DMS153 treated with DMSO at 0.1 percent for 48 hours (cell line): ENCODE results near the gene DAW1.
A peak's percentile ranks its signal among the peaks of the same experiment; 100 is the strongest.

Experiments
- DNase-seq: peaks from one replicate; lab custom pipeline; 2025; ENCODE audit not compliant: unreplicated experiment; lab: John Stamatoyannopoulos, UW

The DAW1 gene

GRCh38 chr2:227861011-227861410 is 10.4 kb upstream of the DAW1 start:
- no peak for DNase-seq

GRCh38 chr2:227862227-227862740 is 9.1 kb upstream of the DAW1 start:
- peak; percentile 9 for DNase-seq

- no peak for DNase-seq
Measured at GRCh38 chr2:227862741-227863588, 8.5 kb upstream of the DAW1 start.

GRCh38 chr2:227864161-227864756 is 7.2 kb upstream of the DAW1 start:
- no peak for DNase-seq

GRCh38 chr2:227865291-227865690 is 6.1 kb upstream of the DAW1 start:
- no peak for DNase-seq

- no peak for DNase-seq
Measured at GRCh38 chr2:227867386-227867785, 4.0 kb upstream of the DAW1 start.

GRCh38 chr2:227870710-227871374 is 589 bp upstream of the DAW1 start:
- no peak for DNase-seq

GRCh38 chr2:227872676-227873075 is 1.2 kb downstream of the DAW1 start:
- DNase-seq, result no peak

GRCh38 chr2:227876300-227876801 is 4.9 kb downstream of the DAW1 start:
- DNase-seq, result no peak

- no peak for DNase-seq
Measured at GRCh38 chr2:227877421-227878310, 6.2 kb downstream of the DAW1 start.

- no peak for DNase-seq
Measured at GRCh38 chr2:227880460-227880859, 9.0 kb downstream of the DAW1 start.

- no peak for DNase-seq
Measured at GRCh38 chr2:227881866-227882517, 10.6 kb downstream of the DAW1 start.

- peak; percentile 10 for DNase-seq
Measured at GRCh38 chr2:227884511-227884947, 13.1 kb downstream of the DAW1 start.

GRCh38 chr2:227886149-227886548 is 14.7 kb downstream of the DAW1 start:
- no peak for DNase-seq

GRCh38 chr2:227888289-227888688 is 16.9 kb downstream of the DAW1 start:
- DNase-seq, result no peak

- DNase-seq, result peak; percentile 62
Measured at GRCh38 chr2:227889336-227889735, 17.9 kb downstream of the DAW1 start.

GRCh38 chr2:227890495-227891079 is 19.2 kb downstream of the DAW1 start:
- DNase-seq, result peak; percentile 74

- no peak for DNase-seq
Measured at GRCh38 chr2:227891673-227892072, 20.2 kb downstream of the DAW1 start.

- no peak for DNase-seq
Measured at GRCh38 chr2:227903381-227903780, 31.9 kb downstream of the DAW1 start.

- DNase-seq, result no peak
Measured at GRCh38 chr2:227906991-227907390, 35.6 kb downstream of the DAW1 start.
